GM19463 (cell line): ENCODE data around the gene MUTYH.

Source experiments
- ATAC-seq: cut with Tn5 transposase; IDR thresholded peaks from one replicate; pipeline ENCODE4 v1.9.1; 2021; ENCODE audit warnings: mild to moderate bottlenecking, moderate library complexity; ENCODE audit not compliant: unreplicated experiment

MUTYH gene

DNA sequence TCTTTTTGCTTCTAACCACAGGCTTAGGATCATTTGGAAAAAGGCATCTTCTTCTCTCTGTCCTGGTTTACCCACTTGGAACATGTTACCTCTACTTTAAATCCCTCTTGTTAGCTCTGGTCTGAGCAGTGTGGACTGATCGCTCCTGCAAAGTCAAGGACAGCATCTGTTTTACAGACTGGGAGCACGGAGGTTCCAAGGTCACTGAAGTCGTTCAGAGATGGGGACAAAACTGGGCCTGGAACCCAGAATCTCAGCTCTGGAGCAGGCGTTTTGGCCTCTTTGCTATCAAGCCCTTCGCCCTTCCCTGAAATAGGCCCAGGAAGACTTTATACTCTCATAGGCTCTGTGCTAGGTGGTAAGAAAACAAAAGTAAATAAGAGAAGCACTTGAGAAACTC lies 11.3 kb upstream of the MUTYH start:
- no peak for ATAC-seq

DNA sequence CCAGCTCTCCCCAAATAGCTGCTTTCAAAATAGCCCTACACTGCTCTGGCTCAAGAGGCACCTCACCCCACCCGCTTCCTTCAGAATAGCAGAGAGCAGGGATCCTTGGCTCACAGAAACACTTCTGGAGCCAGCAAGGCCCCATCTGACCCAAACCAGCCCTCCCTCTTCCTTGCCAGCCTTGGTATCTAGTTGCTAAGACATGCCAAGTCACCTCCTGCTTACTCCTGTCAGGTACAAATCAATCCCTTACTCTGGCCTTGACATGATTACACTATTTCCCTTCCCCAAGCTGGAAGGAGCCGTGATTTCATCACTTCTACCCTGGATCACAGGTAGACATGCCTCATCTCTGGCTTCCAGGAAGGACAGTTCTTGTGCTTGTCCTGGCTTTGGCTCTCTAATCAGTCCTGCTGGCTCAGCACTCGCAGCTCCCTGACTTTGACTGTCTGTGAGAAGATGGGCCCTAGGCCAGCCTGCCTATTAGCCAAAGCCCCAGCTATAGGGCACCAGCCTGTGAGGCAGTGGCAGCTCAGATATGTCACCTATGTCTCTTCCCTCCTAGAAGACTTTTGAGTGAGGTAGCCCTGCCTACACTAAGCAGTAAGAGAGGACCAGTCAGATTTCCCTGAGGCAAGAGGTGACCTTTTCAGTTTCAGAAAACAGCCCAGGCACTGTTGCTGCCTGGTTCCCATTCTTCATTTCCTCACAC lies 8.9 kb upstream of the MUTYH start:
- no peak for ATAC-seq

GRCh38 chr1:45348609-45348965 lies 8.3 kb upstream of the MUTYH start:
- ATAC-seq, result no peak

GRCh38 chr1:45348020-45348419 lies 7.8 kb upstream of the MUTYH start:
- no peak for ATAC-seq

DNA sequence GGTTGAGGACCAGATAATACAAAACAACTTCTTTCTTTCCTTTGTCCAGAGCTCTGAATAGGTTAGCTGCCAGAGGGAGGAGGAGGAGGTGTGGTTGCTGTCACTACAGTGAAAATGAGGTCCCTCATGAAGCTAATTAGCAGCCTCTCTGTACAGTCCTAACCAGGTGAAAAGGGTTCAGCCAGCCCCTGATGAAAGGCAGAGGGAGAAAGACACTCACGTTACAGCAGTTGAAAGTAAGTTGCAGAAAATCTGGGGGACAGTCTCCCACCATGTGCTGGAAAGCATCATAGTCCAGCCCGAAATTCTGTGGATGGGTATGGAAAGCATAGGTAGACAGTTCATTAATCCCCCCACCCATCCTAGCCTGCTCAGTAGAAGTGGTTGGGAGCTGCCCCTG lies 6.2 kb upstream of the MUTYH start:
- ATAC-seq, result no peak

- no peak for ATAC-seq
Observed at GRCh38 chr1:45345014-45345413, 4.8 kb upstream of the MUTYH start.

GRCh38 chr1:45344499-45344898 lies 4.3 kb upstream of the MUTYH start:
- ATAC-seq, result no peak

DNA sequence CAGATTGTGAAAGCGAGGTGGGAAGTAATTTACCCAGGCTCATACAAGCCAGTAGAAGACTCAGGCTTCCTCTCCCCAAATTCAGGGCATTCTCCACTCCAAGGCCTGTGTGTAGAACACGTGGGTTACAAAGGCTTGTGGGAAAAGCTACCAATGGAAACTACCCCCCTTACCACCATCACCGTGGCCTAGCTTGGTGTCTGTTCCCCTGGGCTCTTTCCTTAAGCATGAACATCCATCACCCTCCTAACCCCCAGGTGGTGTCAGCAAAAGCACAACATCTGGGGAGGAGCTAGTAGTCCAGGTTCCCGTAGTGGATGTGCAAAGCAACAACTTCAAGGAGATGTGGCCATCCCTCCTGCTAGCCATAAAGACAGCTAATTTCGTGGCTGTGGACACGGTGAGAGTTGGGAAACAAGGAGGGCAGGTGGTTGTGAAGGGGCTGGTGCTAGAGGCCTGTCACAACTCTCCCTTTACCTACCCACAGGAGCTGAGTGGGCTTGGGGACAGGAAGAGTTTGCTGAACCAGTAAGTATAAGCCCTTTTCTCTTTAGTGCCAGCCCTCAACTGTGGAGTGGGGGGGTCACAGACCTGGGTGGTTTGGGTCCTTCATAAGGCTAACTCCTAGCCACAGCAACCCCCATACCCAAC lies 701 bp upstream of the MUTYH start:
- ATAC-seq, result no peak

- ATAC-seq, result no peak
Observed at GRCh38 chr1:45337630-45338325, 2.5 kb downstream of the MUTYH start.

DNA sequence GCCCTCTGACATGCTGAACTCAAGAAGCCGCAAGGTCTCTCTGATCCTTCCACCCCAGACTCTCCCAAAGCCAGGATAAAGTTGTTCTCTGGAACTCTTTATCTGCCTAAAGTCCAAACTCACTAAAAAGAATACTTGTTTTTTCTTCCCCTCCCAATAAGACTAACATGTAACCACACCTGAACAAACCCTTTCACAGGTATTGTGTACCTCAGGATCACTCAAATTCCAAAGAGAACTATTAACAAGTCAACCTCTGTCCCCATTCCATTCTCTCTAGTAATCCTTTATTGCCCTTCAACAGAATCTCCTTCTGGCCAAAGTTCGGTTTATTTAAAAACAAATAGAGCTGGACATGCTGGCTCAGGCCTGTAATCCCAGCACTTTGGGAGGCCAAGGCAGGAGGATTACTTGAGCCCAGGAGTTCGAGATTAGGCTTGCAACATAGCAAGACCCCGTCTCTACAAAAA lies 4.3 kb downstream of the MUTYH start:
- no peak for ATAC-seq

GRCh38 chr1:45334308-45335245 lies 5.7 kb downstream of the MUTYH start:
- no peak for ATAC-seq

- ATAC-seq, result no peak
Observed at GRCh38 chr1:45332346-45332720, 7.9 kb downstream of the MUTYH start.

DNA sequence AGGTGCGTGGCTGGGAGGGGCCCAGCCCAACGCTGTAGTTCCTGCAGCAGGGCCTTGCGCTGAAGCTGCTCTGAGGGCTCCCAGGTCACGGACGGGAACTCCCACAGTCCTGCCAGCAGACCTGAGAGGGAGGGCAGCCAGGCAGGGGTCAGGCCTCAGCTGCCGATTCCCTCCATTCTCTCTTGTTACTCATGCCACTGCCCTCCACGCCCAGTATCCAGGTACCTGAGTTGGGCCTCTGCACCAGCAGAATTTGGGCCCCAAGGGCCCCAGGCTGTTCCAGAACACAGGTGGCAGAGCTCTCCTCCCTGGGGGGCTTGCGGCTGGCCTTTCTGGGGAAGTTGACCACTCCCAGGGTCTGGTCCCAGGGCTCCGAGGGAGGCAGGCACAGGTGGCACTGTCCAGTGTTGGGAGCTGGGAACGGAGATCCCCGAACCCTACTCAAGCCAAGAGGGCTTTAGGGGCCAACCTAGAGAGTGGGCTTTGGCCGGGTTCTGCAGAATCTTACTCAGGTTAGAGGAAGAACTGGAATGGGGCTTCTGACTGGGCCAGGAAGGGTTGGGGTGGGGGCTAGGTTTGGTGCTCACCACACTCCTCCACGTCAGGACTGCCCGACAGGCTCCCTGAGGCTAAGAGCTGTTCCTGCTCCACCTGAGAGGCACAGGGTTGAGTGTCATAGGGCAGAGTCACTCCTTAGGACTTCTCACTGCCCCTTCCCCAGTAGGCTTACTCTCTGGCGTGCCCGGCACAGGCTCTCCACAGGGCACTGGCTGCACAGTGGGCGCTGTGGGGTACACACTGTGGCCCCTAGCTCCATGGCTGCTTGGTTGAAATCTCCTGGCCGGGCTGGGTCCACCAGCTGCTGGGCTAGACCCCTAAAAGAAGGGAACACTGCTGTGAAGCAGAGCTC lies 8.5 kb downstream of the MUTYH start:
- ATAC-seq, result no peak

DNA sequence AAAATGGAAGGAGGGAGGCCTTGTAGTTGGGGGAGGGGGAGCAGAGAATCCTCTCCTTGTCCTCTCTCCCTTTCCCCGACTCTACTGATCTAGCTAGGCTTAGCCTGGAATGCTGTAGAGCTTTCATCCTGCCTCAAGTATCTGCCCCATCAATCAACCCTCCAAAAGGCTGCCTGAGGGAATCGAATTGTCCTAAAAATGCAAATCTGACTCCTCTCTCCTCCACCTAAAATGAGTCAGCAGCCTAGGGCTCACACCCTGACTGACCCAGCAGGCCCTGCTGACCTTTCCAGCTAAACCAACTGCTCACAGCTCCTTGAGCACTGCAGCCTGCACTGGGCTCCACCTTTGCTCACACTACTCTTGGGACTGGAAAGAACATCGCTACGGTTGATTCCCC lies 10.8 kb downstream of the MUTYH start:
- ATAC-seq, result no peak

DNA sequence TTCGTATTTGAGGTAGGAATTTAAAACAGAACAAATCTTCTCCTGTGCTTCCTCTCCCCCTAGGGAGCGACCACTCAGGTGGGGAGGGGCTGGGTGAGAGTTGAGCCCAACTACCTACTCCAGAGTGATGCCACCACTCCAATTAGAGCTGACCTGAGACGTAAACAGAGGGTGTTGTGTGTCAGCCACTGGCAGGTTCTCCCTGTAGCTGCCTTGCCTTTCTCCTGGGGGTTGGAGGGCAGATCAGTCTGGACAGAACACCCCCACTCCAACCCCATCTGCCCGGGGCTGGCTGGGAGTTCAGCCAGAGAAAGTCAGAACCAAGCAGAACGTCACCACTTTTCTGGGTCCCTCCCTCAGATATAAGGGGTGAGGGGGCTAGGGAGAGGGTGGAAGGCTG lies 11.6 kb downstream of the MUTYH start:
- no peak for ATAC-seq

DNA sequence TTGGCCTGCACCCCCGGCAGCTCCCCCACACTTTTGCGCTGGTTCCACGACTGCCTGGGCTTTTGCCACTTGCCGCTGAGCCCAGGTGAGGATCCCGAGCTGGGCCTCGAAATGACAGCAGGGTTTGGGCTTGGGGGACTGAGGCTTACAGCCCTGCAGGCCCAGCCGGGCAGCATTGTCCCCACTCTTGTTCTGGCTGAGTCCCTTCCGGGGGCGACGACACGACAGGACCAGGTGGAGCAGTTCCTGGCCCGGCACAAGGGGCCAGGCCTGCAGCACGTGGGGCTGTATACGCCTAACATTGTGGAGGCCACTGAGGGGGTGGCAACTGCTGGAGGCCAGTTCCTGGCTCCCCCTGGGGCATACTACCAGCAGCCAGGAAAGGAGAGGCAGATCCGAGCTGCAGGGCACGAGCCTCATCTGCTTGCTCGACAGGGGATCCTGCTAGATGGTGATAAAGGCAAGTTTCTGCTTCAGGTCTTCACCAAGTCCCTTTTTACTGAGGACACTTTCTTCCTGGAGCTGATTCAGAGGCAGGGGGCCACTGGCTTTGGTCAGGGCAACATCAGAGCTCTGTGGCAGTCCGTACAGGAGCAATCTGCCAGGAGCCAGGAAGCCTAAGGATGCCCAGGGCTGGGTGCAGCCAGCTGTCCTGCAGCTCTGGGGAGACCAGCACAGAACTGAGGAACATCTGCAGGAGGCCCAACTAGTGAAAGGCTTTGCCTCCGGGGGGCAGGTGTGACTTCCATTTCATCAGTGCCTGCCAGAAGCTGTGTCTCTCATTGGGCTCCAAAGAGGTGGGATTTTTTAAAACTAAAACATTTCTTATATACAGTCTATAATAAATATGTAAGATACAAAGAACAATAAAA lies 12.4 kb downstream of the MUTYH start:
- no peak for ATAC-seq

DNA sequence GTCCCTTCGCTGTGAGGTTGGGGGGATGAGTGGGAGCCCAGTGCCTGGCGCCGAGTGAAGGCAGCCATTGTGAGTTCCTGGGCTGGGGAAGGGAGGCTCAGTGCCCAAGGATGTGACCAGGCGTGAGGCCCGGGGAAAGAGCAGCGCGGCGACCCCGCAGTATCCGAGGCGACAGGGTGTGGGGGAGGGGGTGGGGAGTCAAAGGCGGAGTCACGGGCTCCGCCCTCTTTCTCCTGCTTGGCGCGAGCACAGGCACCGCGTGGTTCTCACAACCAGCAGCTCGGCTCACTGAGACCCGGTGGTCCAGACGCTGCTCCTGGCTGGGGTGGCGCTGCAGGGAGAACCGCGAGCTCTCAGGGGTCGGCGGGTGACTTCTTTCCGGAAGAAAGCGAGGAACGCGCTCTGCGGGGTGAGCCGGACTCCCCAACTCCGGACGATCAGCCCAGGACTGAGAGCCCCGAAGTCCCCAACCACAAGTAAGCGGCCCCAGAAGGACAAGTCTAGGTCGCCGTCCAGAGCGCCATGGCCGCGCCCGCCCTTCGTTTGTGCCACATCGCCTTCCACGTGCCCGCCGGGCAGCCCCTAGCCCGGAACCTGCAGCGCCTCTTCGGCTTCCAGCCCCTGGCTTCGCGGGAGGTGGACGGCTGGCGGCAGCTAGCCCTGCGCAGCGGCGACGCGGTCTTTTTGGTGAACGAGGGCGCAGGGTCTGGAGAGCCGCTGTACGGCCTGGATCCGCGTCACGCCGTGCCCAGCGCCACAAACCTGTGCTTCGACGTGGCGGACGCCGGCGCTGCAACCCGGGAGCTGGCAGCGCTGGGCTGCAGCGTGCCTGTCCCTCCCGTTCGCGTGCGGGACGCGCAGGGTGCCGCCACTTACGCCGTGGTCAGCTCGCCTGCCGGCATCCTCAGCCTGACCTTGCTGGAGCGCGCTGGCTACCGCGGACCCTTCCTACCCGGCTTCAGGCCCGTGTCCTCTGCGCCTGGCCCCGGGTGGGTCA lies 13.3 kb downstream of the MUTYH start, which contains the start of gene HPDL:
TSS of gene HPDL (plus strand) at position 269 of the 997 bp plus-strand sequence. CDS start at position 523, 254 bp downstream.
- ATAC-seq, result peak; percentile 61
